DND-41 (cell line): ENCODE measurements around the gene PPP2R2D.

ENCODE experiments used
- CTCF ChIP-seq: IDR thresholded peaks from 2 replicates; pipeline ENCODE4 v1.5.1; 2012; ENCODE audit warnings: borderline replicate concordance, low read length, moderate library complexity, mild to moderate bottlenecking; ENCODE audit not compliant: poor library complexity, severe bottlenecking; ENCODE audit errors: extremely low read depth
- EZH2 ChIP-seq: IDR thresholded peaks from 3 replicates; pipeline ENCODE4 v1.6.1; 2012; ENCODE audit warnings: borderline replicate concordance, low read depth, mild to moderate bottlenecking, moderate library complexity, low read length, inconsistent platforms; ENCODE audit not compliant: severe bottlenecking

DNA sequence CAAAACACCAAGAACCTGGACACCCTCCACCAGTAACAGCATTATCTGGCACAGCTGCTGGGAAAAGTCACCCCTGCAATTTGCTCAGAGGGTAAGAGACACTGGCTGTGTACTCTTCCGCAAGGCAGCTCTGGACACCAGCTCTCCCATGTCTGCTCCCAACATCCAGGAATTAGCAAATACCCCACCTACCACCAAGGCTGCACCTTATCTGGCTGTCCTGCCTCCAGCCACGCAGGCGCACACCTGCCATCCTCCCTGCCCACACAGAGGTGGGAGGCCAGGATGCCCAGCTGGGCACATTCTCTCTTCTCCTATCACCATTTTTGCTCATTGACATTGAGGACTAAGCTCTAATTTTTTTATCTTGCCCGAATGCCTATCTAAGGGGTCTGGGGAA lies 101.2 kb downstream of the PPP2R2D start:
- no peak for TF ChIP-seq CTCF
- TF ChIP-seq EZH2: no peak
